PFSK-1 (cell line): ENCODE results near the gene FFAR2.

ENCODE experiments used
- FOXP2 ChIP-seq: optimal IDR thresholded peaks from 2 replicates; pipeline ENCODE3; 2011; ENCODE audit warnings: borderline replicate concordance, control low read depth, inconsistent platforms; ENCODE audit not compliant: insufficient read depth; ENCODE audit errors: extremely low read length, extremely low read depth
- POLR2AphosphoS5 ChIP-seq: IDR thresholded peaks from 2 replicates; pipeline ENCODE4 v1.6.1; 2012; ENCODE audit warnings: low read depth, mild to moderate bottlenecking, control low read depth, low read length, moderate library complexity
- REST ChIP-seq, 2 experiments: IDR thresholded peaks; 2 replicates each; pipeline versions ENCODE4 v1.6.1 to v1.8.0; 2011 to 2012; ENCODE audit warnings: low read depth in 2 of 2, low read length in 2 of 2, control low read depth in 1 of 2, inconsistent platforms in 1 of 2, mild to moderate bottlenecking in 1 of 2, moderate library complexity in 1 of 2; ENCODE audit not compliant: insufficient read depth in 1 of 2
- SIN3A ChIP-seq: IDR thresholded peaks from 2 replicates; pipeline ENCODE4 v1.6.1; 2012; ENCODE audit warnings: mild to moderate bottlenecking, low read length, moderate library complexity, borderline replicate concordance; ENCODE audit not compliant: insufficient read depth
- TAF1 ChIP-seq: IDR thresholded peaks from 2 replicates; pipeline ENCODE4 v1.6.1; 2012; ENCODE audit warnings: low read length, control low read depth, borderline replicate concordance; ENCODE audit not compliant: insufficient read depth

DNA sequence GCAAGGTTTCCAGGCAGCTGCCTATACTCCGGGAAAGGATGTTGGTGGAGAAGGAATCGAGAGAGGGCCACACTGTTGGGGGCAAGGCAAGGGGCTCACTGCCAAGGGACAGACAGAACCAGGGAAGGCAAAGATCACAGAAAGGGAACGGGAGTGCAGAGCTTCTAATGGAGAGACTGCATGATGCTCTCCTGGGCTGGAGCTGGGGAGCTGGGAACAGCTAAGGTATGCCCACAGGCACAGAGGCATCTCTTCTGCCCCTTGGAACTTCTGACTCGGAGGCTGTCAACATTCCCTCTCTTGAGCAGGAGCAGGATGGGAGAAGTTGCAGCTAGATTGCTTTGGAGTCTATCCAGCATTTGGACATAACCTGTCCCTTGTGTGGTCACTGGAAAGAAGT is 22.4 kb upstream of the FFAR2 start:
- TF ChIP-seq POLR2AphosphoS5 (no peak), TAF1 (no peak), REST (IDR thresholded peaks at IDR 0.05; ENCODE audit: insufficient read depth in 1 of 2, low read depth in 2 of 2, low read length in 2 of 2) (no peak), SIN3A (no peak), FOXP2 (no peak)
